GM21786 (cell line): ENCODE data around the gene GARIN5A.

ENCODE experiments used
- ATAC-seq: cut with Tn5 transposase; IDR thresholded peaks from one replicate; pipeline ENCODE4 v1.9.1; 2021; ENCODE audit not compliant: unreplicated experiment

Gene GARIN5A

GRCh38 chr19:50418176-50419021, 58.2 kb downstream of the GARIN5A start, which contains the start of gene SPIB:
TSS of gene SPIB (plus strand) at chr19:50418938. CDS start at chr19:50418963, 25 bp downstream.
- no peak for ATAC-seq

DNA sequence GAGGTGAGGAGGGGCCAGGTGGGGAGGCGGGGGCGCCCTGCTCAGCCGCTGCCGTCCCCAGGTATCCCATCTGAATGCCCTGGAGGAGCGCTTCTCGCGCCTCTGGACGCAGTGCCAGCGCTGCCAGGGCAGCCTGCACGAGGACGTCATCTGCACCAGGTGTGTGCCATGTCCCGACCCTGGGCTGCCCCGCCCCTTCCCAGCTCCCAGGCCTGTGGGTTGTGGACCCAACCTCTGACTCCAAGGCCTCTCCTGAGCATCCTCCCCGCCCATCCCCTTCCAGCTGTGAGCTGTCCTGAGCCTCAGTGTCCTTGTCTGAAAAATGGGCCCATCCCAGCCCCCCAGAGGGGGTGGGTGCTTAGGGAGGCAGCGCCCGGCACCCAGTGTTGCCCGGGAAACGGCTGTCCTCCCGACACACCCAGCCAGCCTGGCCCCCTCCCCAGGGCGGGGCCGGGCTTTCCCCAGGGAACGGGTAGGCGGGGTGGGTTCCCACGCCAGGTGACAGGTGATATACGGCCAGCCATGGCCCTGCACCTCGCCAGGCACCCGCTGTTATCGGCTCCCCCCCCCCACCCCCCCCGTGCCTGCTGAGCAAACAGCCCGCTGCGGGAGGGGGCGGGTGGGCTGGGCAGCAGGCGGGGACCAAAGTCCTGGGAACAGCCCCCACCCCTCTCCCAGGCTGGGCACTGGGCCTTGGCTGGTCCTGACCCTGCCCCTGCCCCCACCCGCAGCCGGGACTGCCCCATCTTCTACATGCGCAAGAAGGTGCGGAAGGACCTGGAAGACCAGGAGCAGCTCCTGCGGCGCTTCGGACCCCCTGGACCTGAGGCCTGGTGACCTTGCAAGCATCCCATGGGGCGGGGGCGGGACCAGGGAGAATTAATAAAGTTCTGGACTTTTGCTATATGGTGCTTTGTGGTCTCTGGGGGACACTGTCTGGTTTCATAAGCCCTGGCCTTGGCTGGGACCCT, 59.3 kb downstream of the GARIN5A start:
- ATAC-seq, result no peak
